ENCODE results near the gene PRKG2. TPM values are rescaled to one million over a fixed set of nuclear protein-coding genes. Genes with fewer than 3 reads are reported as not detected.

PRKG2 gene
- total and polyA plus RNA-seq, 2 donors (not counting 3 experiments of a cell fraction or from before 2014, with no cell fraction given), result not detected

GRCh38 chr4:81109356-81109755 lies 105.7 kb downstream of the PRKG2 start:
- H4K20me1 ChIP-seq (replicated peaks; ENCODE audit: control insufficient read depth, extremely low read depth, insufficient read depth, low read length), result no peaks in the 10 kb centered on the region
- H3K9ac ChIP-seq (replicated peaks; ENCODE audit: extremely low read depth, insufficient read depth, low read length), result no peak overlapping the region
- ChIA-PET CTCF (no interaction called here), POLR2A (no interaction called here)
- H2AFZ ChIP-seq (ENCODE audit: low read depth, low read length), result no peak overlapping the region
- DNase-seq (ENCODE audit: low read depth, low spot score) (no peak), FAIRE-seq (no peak)
- no peaks in the 10 kb centered on the region for H3K9me3 ChIP-seq (replicated peaks; ENCODE audit: control insufficient read depth, insufficient read depth, low read length)
- no peak overlapping the region for H3K4me2 ChIP-seq (ENCODE audit: insufficient read depth, low read length)
- no TSS peak for BruUV-seq (replicated peaks)
- H3K27ac ChIP-seq (ENCODE audit: insufficient read depth, low read depth, low read length), result no peak overlapping the region
- H3K27me3 ChIP-seq (ENCODE audit: control insufficient read depth in 2 of 2, insufficient read depth in 2 of 2, low read length in 2 of 2), result no peaks in the 10 kb centered on the region
- H3K4me1 ChIP-seq (ENCODE audit: control insufficient read depth, extremely low read depth, insufficient read depth, low read length), result no peaks in the 10 kb centered on the region
- TF ChIP-seq MYC (IDR thresholded peaks at IDR 0.05; ENCODE audit: low read depth, low read length) (no peak), EZH2 (IDR thresholded peaks at IDR 0.05; ENCODE audit: borderline replicate concordance, low read depth, low read length, severe bottlenecking) (no peak), JUN (IDR thresholded peaks at IDR 0.05; ENCODE audit: borderline replicate concordance, insufficient read depth, insufficient read length, low read depth) (no peak), GATA2 (IDR thresholded peaks at IDR 0.05; ENCODE audit: insufficient read depth, insufficient read length, low read depth, low read length) (no peak), POLR2A (IDR thresholded peaks at IDR 0.05; ENCODE audit: low read depth, low read length) (no peak), MAX (IDR thresholded peaks at IDR 0.05; ENCODE audit: insufficient read depth, insufficient read length) (no peak)
- TF ChIP-seq, protein P1, sequence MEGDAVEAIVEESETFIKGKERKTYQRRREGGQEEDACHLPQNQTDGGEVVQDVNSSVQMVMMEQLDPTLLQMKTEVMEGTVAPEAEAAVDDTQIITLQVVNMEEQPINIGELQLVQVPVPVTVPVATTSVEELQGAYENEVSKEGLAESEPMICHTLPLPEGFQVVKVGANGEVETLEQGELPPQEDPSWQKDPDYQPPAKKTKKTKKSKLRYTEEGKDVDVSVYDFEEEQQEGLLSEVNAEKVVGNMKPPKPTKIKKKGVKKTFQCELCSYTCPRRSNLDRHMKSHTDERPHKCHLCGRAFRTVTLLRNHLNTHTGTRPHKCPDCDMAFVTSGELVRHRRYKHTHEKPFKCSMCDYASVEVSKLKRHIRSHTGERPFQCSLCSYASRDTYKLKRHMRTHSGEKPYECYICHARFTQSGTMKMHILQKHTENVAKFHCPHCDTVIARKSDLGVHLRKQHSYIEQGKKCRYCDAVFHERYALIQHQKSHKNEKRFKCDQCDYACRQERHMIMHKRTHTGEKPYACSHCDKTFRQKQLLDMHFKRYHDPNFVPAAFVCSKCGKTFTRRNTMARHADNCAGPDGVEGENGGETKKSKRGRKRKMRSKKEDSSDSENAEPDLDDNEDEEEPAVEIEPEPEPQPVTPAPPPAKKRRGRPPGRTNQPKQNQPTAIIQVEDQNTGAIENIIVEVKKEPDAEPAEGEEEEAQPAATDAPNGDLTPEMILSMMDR (IDR thresholded peaks at IDR 0.05; ENCODE audit: extremely low read depth in 1 of 2, insufficient read depth in 1 of 2, low read depth in 1 of 2, low read length in 2 of 2), result no peak
- H3K79me2 ChIP-seq (ENCODE audit: control insufficient read depth, insufficient read depth, low read length), result no peaks in the 10 kb centered on the region
- H3K36me3 ChIP-seq (ENCODE audit: control insufficient read depth in 2 of 2, extremely low read depth in 1 of 2, insufficient read depth in 2 of 2, low read length in 2 of 2), result no peaks in the 10 kb centered on the region
- intact Hi-C loops (cut with micrococcal nuclease) (no loop called here), dilution Hi-C loops (cut with MboI; ENCODE audit: extremely low pct_ligation_motif_present, low sequenced_read_pairs) (no loop called here)
- H3K4me3 ChIP-seq (replicated peaks in 1 of 3; ENCODE audit: insufficient read depth in 1 of 3, low read depth in 1 of 3, low read length in 3 of 3), result no peak overlapping the region
- H3K9me1 ChIP-seq (replicated peaks; ENCODE audit: control insufficient read depth, extremely low read depth, insufficient read depth, low read length), result no peaks in the 10 kb centered on the region

Measured in endothelial cell of umbilical vein (primary cell).